ENCODE data around the gene CAV1.

GRCh38 chr7:116544487-116544886 is 19.7 kb downstream of the CAV1 start:
- TF ChIP-seq POLR2A (IDR thresholded peaks at IDR 0.05) (no peak), CTCF (IDR thresholded peaks at IDR 0.05) (no peak)
